ENCODE results near the gene ANO2. TPM values are rescaled to one million over a fixed set of nuclear protein-coding genes. Genes with fewer than 3 reads are reported as not detected.
"Not testable (repeated sequence)": the region's sequence is repeated elsewhere in the genome, so short reads cannot be mapped to it uniquely, and the experiment has no call there.

The ANO2 gene
- total RNA-seq, 1 donor from 2014 or later = 1.9 TPM

- DNase-seq (ENCODE audit: low read depth, low spot score) = no peak
- Mint-ChIP-seq H3K27me3 (ENCODE audit: low read depth) (no peaks in the 10 kb centered on the region), H3K9me3 (no peaks in the 10 kb centered on the region), H3K4me1 (no peaks in the 10 kb centered on the region), H3K36me3 (ENCODE audit: low read depth) (no peaks in the 10 kb centered on the region), H3K27ac (ENCODE audit: unreplicated experiment) (no peak overlapping the region), H3K4me3 (no peak overlapping the region)
- TF ChIP-seq CTCF (conservative IDR thresholded peaks at IDR 0.05) = no peak
Observed at GRCh38 chr12:5682581-5682980, 262.5 kb downstream of the ANO2 start.

- TF ChIP-seq CTCF (conservative IDR thresholded peaks at IDR 0.05) = no peak
- H3K4me1 Mint-ChIP-seq = no peaks in the 10 kb centered on the region
- H3K4me3 Mint-ChIP-seq = no peak overlapping the region
- no peaks in the 10 kb centered on the region for H3K27me3 Mint-ChIP-seq (ENCODE audit: low read depth)
- DNase-seq (ENCODE audit: low read depth, low spot score) = no peak
- H3K9me3 Mint-ChIP-seq = no peaks in the 10 kb centered on the region
- no peaks in the 10 kb centered on the region for H3K36me3 Mint-ChIP-seq (ENCODE audit: low read depth)
- H3K27ac Mint-ChIP-seq (ENCODE audit: unreplicated experiment) = no peak overlapping the region
Observed at GRCh38 chr12:5678176-5678575, 266.9 kb downstream of the ANO2 start.

GRCh38 chr12:5669624-5670023 lies 275.4 kb downstream of the ANO2 start:
- H3K27me3 Mint-ChIP-seq (ENCODE audit: low read depth); H3K4me3 Mint-ChIP-seq; H3K9me3 Mint-ChIP-seq; DNase-seq (ENCODE audit: low read depth, low spot score); H3K4me1 Mint-ChIP-seq; H3K27ac Mint-ChIP-seq (ENCODE audit: unreplicated experiment); H3K36me3 Mint-ChIP-seq (ENCODE audit: low read depth): not testable (repeated sequence)

- no peaks in the 10 kb centered on the region for H3K27me3 Mint-ChIP-seq (ENCODE audit: low read depth)
- H3K4me3 Mint-ChIP-seq = no peak overlapping the region
- no peak overlapping the region for H3K27ac Mint-ChIP-seq (ENCODE audit: unreplicated experiment)
- no peak for DNase-seq (ENCODE audit: low read depth, low spot score)
- no peaks in the 10 kb centered on the region for H3K4me1 Mint-ChIP-seq
- peaks cover 9% of the 10 kb centered on the region for H3K9me3 Mint-ChIP-seq
- no peak for TF ChIP-seq CTCF (conservative IDR thresholded peaks at IDR 0.05)
- H3K36me3 Mint-ChIP-seq (ENCODE audit: low read depth) = no peaks in the 10 kb centered on the region
Observed at GRCh38 chr12:5665615-5666014, 279.4 kb downstream of the ANO2 start.

GRCh38 chr12:5661811-5662210 lies 283.2 kb downstream of the ANO2 start:
- no peak for DNase-seq (ENCODE audit: low read depth, low spot score)
- Mint-ChIP-seq H3K36me3 (ENCODE audit: low read depth) (no peaks in the 10 kb centered on the region), H3K4me1 (no peaks in the 10 kb centered on the region), H3K27ac (ENCODE audit: unreplicated experiment) (no peak overlapping the region), H3K9me3 (peaks cover 3% of the 10 kb centered on the region), H3K27me3 (ENCODE audit: low read depth) (no peaks in the 10 kb centered on the region), H3K4me3 (no peak overlapping the region)
- no peak for TF ChIP-seq CTCF (conservative IDR thresholded peaks at IDR 0.05)

GRCh38 chr12:5660238-5660637 lies 284.8 kb downstream of the ANO2 start:
- H3K36me3 Mint-ChIP-seq (ENCODE audit: low read depth) = no peaks in the 10 kb centered on the region
- no peak for DNase-seq (ENCODE audit: low read depth, low spot score)
- H3K27ac Mint-ChIP-seq (ENCODE audit: unreplicated experiment) = no peak overlapping the region
- H3K4me1 Mint-ChIP-seq = no peaks in the 10 kb centered on the region
- no peaks in the 10 kb centered on the region for H3K27me3 Mint-ChIP-seq (ENCODE audit: low read depth)
- no peak overlapping the region for H3K4me3 Mint-ChIP-seq
- TF ChIP-seq CTCF (conservative IDR thresholded peaks at IDR 0.05) = no peak
- peaks cover 3% of the 10 kb centered on the region for H3K9me3 Mint-ChIP-seq

GRCh38 chr12:5658339-5658941 lies 286.6 kb downstream of the ANO2 start:
- not testable (repeated sequence) for H3K27me3 Mint-ChIP-seq (ENCODE audit: low read depth); H3K36me3 Mint-ChIP-seq (ENCODE audit: low read depth); H3K27ac Mint-ChIP-seq (ENCODE audit: unreplicated experiment); H3K4me3 Mint-ChIP-seq; DNase-seq (ENCODE audit: low read depth, low spot score); H3K4me1 Mint-ChIP-seq; H3K9me3 Mint-ChIP-seq

All from neural crest cell (in vitro differentiated cells).